UCSD-AML1 (cell line): Measurements from ENCODE around the gene PRKD2.

Experiments
- DNase-seq: peaks from one replicate; lab custom pipeline; 2025; ENCODE audit not compliant: unreplicated experiment; lab: John Stamatoyannopoulos, UW

Gene PRKD2

DNA sequence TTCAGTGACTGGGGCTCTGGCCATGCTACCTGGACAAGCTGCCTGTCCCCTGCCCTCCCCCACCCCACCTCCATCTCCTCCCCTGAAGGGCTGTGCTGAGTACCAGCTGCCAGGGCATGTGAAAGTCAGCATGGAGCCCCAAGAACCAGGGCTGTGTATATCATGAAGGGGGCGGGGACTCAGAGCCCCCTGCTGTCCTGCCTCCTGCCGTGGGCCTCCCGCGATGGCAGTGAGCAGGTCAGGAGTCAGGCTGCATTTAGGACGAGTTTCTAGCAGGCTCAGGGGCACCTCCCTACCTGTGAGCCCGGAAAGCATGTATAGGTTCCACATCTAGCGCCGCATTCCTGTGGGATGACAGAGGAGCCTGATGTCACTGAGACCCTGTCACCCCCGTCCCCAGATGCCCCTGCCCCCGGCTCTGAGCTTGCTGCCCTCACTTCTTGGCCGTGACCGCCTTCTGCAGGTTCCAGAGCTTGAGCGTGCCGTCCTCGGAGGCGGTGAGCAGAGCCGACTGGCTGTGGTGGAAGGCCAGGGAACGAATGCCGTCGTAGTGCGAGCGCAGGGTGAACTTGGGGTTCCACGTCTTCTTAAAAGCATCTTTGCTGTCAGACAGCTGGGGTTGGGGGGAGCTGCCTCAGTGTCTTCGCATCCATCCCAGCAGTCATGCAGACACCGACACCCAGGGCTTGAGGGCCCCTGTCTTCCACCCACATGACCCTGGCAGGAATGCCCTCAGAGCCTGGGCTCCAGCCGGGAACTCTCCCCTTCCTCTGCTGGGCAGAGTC, 8.3 kb upstream of the PRKD2 start:
- no peak for DNase-seq

DNA sequence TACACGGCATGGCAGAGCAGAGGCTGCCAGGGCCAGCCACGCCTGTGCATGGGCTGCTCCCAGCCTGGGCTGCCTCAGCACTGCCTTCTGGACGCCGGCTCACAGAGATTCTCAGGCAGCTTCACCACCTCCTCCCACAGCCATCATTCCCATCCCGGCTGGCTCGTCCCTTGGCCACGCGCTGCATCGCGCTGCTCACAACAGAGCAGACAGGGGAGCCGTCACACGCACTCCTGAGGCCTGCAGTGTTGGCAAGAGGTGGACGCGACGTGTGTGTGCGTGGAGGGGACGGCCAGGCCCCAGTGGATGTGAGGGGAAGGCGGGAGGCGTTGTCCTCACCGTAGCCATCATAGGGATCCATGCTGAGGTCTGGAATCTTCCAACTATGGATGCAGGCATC, 7.6 kb upstream of the PRKD2 start:
- DNase-seq = no peak

DNA sequence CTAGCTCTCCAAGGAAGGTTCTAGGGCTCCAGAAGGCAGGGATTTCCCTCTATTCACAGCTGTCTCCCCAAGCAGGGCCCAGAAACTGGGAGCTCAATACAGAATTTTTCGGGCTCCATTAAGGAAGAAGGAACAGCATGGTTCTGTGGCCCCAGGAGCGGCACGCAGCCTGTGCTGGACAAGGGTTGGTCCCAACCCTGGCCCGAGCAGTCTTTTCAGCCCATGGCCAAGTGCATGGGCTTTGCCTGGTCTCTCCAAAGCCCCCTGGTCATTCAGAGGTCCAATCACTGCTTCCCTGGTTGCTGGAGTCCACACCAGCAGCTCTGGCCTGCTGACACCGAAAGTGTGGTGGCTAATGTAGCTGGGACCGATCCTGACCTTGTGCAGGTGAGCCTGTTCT, 6.6 kb upstream of the PRKD2 start:
- no peak for DNase-seq

DNA sequence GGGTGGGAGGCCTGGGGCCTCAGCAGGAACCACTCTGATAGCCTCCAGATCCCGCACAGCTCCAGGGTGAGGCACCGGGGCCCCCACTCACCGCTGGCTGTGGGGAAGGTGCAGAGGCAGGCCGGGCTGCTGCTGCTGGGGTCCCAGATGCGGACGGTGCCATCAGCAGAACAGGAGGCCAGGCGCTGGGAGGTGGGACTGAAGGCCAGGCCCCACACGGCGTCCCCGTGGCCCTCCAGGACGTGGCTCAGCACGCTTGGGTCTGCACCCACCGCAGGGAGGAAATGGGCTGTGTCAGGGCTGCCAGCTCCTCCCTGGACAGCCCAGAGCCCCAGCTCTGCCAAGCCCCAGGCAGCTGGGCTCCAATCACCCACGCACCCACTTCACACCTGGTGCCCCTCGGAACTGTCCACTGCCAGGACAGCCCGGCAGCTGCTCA, 6.1 kb upstream of the PRKD2 start:
- DNase-seq = peak; percentile 78

DNA sequence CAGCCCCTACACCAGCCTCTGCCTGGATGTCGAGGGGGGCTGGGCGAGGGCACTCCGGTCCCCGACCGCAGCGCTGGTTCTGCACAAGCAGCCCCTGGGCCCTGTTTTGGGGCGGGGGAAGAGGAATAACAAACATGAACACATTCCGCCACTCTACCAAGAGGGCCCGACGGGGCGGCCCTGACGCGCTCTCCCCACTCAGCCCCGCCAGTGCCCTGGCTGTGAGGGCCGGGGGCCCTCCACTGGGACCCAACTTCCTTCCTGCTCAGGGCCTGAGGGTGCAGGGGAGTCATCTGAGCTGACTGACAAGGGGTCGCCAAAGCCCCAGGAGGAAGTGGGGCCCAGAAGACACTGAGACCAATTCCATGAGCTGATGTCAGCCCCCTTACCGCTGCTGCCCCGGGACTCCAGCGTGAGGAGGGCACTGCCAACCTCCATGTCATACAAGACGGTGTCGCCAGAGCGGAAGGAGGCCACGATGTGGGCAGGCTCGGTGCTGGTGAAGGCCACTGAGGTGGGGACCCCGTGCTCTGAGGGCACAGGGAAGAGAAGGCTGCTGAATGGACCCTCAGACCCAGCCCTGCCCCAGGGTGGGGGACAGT, 5.6 kb upstream of the PRKD2 start:
- peak; percentile 71 for DNase-seq

DNA sequence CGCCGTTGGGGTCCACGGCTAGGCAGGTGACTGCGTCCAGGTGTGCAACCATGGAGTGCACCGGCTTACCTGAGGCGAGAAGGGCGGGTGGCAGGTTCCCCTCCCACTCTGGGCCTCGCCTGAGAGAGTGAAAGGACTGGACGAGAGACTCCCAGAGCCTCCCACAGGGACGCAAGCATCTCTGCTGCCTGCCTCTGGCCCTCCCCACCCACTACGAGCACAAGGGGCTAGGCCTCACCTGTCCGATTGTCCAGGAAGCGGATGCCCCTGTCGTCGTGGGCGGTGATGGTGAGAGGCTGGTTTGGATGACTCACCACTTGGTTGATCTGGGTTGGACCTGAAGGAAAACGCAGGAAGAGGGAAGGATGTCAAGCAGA, 5.1 kb upstream of the PRKD2 start:
- no peak for DNase-seq

DNA sequence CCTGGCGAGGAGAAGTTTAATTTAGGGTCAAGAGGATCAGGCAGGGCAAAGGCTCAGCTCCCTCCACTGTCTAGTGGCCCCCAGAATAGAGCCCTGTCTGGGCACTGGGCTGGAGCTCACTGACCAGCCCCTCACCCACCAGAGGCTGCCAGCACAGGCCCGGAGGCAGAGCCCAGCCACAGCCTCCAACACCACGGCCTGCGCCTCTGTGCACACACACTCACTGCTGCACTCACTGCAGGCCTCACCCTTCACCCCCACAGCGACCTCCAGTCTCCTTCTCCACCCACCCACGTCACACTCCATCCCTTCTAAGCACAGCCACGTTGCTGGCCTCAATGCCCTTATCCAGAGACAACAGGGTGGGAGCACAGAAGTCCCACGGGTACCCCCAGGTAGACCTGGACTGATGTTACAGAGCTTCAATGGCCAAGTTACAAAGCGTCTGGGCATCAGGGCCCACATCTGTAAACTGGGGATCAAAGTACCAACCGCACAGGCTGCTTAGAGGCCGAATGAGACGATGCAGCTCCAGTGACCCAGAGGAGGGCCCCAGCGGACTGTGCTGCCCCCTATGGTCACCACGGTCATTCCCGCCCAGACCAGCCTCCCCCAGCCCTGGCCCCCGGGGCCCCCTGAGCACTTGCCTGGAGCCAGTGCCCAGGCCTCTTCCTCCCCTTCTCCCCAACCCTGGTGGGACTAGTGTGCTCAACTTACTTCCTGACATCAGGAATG, 4.5 kb upstream of the PRKD2 start:
- no peak for DNase-seq

DNA sequence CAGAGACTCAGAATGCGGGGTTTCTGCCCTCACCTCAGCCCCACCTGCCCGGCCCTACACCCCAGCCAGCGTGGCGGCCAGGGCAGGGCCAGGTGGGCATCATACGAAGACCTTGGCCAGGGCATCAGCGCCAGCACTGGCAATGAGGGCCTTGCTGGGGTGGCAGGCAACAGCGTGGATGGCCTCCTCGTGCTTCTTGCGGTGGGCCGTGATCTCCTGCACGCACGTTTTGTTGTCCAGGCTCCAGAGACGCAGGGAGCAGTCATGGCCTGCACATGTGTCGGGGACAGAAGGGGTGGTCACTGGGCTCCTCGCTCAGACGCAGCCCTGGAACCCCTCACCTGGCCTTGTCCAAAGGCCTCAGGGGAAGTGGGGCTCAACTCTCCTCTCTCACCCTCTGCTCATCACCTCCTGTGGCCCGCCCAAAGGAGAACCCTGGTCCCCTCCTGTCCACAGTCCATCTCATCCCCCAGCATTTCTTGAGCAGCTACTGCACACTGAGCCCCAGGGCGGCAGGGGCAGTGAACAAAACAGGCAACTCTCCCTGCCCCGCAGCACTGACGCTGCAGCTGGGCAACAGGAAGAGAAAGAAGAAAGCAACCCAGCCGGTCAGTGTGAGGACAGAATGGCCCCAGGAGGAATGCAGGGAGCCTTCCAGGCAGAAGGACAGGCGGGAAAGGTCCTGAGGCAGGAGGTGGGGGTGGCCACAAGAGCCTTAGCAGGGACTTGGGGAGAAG, 3.8 kb upstream of the PRKD2 start:
- no peak for DNase-seq

DNA sequence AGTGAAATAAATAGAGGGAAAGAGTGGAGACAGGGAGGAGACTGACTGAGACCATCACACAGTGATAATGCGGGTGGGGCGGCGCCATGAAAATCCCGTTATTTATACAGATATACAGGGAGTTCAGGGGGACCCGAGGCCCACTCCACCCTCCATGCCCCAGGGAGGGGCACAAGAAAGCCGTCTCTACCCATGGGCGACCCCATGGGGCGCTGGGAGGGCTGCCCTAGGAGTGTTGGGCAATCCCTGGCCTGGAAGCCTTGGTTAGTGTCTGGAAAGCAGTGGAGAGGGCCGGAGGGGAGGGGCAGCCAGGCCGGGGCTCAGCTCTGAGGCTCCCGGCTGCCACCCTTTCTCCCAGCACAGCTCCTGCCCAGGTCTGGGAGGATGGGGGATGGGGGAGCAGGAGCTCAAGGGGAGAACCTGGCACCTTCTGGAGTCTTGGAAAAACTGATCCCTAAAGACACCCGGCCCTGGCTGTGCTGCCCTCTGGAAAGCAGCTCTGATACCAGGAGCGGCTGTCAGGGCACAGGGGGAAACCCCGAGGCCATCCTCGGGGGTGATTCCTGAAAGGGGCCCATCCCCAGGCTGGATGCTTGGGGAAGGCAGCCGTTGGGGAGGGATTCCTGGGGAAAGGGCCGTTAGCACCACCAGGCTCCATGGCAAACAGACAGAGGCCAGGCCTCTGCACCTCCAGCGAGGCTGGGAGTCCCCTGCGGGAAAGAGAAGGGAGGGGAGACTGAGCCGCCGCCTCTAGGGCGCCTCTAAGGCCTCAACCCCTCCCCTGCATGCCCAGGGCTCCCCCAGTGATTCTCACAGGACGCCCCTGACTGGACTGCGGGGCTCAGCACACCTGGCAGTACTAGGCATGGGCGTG, 3.0 kb upstream of the PRKD2 start:
- DNase-seq = no peak

DNA sequence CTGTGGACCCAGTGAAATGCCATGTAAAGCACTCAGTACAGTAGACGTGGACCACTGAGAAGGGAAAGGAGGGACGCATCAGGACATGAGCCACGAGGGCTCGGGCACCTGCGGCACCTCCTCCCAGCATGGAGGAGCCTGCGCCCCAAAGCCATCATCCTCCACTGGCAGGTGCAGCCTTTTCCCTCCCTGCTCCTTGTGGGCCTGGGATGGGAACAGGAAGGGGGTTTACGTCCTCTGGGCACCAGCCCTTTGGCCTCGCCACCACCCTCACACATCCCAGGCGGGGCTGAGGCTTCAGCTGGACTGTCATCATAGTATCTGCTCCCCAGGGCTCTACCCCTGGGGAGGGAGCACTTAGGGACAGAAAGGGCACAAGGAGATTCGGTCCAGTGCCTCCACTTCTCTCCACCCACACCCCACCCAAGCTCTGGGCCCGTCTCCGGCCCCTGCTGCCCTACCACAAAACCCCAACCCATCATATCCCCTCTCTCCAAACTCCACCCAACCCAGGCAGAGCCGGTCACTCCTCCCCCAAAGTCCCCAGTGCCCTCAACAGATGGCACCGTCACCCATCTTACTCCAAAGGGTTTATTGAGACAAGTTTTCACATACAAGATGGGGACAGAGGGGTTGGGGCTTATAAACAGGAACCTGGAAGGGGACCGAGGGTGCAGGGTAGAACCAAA, 2.2 kb upstream of the PRKD2 start:
- DNase-seq = no peak

DNA sequence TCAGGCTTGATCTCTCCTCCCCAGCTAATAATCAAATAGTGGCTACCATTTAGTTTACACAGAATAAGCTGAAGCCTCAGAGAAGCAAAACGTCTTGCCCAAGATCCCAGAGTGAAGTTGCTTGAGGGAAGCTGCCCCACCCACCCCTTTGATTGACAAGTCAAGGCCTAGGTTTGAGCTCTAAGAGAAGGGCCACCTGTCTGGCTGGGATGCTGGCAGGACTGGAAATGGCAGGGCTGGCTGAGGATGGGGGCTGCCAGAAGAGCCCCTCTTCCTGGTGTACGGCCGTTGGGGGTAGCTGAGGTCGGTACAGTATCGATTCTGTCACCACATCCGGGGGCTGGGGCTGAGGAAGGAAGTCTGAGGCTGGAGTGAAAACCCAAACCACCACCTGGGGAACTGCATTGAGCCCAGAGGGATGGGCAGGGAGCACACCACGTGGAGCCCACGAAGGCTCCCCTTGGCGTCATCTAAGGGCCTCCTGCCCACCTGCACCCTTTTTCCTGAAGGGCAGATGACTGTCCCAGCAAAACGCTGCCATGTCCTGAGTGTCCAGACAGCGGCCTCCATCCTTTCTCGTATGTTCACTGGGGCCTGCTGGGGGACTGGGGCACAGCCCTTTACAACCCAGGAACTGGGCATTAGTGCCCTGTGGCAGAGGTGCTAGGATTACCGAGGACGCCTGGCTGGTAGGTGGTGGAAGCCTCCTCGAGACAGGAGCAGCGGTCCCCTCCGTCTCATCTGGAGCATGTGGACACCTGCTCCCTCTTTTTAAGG, 1.4 kb upstream of the PRKD2 start:
- DNase-seq = peak; percentile 86

DNA sequence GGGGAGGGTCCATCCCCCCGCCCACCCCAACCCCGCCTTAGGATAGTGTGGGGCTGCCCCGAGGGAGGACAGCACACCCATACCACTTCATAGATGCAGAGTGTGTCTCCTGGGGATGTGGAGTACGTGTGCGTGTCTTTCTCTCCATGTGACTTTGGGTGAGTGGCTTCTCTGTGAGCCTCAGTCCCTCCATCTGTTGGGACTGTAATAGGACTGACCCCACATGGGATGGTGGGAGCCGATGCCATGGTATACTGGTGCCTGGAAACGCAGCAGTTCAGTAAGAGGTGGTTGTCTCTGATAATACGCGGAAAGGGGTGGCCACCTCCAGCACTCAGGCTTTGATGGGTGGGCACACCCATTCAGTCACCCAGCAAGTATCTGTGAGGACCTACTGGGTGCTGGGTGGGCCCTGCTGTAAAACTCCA, 816 bp upstream of the PRKD2 start:
- no peak for DNase-seq

DNA sequence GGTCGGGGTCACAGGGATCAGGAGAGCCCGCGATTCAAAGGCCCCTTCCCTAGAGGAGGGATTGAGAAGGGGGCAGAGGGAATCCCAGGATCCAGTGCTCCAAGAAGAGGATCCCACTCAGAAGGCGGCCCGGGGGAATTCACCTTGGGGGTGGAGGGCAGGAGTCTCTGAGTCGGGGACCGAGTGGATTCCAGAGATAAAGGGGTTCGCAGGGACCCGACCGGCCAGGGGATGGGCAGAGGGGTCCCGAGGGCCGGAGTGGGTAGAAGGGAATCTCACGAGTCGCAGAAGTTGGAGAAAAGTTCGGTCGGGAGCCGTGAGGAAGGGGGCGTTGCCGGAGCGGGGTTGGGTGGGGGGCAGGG, 261 bp downstream of the PRKD2 start:
- DNase-seq = no peak

DNA sequence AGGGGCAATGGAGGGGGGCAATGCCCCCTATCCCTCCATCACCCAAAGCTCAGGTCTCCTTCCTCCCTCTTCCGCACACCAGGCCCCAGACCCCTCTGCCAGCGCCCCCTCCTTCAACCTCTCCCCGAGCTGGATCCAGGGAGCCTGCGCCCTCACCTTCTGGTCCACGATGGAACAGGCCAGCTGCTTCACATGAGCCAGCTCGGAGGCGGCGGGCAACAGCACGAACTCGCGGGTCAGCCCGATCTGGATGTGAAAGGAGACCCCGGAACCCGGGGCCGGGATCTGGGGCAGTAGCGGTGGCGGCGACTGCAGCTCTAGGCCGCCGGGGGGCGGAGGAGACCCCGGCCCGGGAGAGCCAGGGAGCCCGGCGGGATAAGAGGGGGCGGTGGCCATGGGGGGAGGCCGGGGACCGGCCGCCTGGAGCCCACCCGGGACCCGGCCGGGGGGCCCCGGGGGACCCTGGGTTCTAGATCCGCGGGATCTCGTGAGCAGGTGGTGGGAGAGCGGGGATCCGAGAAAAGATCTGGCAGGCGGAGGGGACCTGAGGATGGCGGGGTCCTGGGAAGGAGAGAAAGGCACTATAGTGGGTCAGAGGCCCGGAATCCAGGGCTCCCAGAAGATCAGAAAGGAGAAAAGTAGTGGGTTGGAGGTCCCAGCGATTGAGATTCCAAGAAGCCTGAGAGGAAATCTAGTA, 791 bp downstream of the PRKD2 start:
- DNase-seq = peak; percentile 28

DNA sequence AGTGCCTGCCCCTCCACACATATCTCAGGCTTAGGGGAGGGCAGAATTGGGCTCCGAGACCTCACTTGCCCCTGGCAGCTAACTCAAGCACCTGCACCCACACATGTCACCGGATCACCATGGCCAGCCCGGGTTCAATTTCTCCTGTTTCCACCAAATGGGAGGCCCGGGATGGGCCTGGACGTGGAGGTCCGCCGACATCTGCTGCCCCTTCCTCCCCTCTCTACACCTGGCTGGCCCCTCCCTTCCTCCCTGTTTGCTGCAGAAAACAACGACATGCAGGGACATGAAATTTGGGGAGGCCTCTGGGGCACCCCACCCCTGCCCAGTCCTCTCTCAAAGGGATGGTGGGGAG, 1.3 kb downstream of the PRKD2 start:
- no peak for DNase-seq

DNA sequence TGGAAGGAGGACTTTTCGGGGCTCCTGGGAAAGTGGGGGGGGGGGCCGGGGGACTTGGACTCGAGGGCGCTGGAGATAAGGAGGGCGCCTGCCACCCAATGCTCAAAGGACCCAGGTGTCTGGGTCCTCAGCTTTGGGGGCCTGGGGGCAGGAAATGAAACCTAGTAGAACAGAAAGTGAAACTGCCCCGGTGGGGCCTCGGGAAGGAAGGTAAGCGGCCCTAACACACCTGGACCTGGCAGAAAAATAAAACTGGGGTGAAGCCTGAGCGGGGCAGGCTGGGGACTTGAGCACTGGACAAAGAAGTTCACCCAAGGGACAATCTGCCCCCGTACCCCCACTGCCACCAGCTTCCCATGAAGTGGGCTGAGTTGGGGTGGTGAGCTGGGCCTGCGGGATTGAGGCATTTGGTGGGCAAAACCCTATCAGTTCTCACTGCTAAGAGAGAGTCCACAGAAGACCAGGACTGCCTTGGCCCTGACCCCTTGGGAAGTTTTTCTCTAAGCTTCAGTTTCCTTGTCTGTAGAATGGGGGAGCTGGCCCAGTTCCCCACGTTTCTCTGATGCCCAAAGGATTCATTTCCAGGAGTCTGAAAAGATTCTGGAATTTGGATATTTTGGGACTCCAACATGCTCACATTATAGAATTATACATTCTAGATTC, 2.3 kb downstream of the PRKD2 start:
- DNase-seq = no peak

DNA sequence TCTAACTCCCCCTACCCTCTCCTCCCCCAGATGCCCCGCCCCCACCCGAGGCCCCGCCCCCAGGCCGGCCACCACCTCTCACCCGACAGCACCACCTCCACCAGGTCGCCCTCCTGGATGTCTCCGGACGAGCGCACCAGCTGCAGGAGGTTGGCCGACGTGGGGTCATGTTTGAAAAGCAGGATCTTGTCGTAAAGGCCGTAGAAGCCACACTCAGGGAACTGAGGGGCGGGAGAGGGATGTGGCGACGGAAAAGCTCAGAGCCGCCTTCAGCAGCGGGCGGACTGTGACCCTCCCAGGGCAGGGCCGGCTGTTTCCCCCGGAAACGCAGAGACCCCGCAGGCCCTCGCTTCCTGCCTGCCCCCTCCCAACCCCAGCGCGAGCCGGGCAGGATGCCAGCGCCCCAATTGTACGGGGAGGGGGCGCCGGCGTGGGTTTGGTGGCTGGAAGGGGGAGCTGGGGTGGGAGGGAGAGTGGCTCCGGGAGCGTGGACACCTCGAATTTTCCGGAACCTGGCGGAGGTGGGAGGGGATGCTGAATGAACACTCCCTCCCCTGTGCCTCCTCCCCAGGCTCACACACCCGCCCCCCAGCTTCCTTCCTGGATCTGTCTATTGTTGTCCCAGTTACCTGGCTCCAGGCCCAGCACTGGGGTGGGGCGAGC, 3.0 kb downstream of the PRKD2 start:
- DNase-seq = peak; percentile 94
